HG03575 (cell line): ENCODE data around the gene KCNAB3.

ENCODE experiments used
- ATAC-seq: cut with Tn5 transposase; IDR thresholded peaks from one replicate; pipeline ENCODE4 v1.9.1; 2021; ENCODE audit not compliant: unreplicated experiment, insufficient number of reproducible peaks, low FRiP score; ENCODE audit errors: extremely low read depth

Gene KCNAB3

GRCh38 chr17:7883781-7884386 is 45.8 kb downstream of the KCNAB3 start:
- no peak for ATAC-seq

DNA sequence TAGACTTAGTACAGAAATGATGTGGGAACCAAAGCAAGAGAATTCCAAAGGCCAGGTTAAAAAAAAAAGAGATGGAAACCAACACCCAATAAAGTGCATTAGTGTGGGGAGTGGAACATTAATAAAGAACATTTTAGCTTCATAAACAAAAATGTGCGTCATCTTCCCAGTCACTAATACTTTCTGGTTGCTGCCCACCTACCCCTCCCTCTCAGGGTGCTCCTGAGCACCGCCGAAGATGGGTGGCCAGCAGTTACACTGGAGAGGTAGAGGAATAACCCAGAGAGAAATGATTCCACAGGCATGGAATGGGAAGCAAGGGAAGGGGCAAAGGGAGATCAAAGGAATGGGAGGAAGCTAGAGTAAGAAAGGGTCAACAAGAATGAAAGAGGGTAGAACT is 47.0 kb downstream of the KCNAB3 start:
- no peak for ATAC-seq

GRCh38 chr17:7882068-7882467 is 47.6 kb downstream of the KCNAB3 start:
- no peak for ATAC-seq

GRCh38 chr17:7881276-7882054 is 48.2 kb downstream of the KCNAB3 start:
- no peak for ATAC-seq

GRCh38 chr17:7880076-7880868 is 49.4 kb downstream of the KCNAB3 start:
- no peak for ATAC-seq

DNA sequence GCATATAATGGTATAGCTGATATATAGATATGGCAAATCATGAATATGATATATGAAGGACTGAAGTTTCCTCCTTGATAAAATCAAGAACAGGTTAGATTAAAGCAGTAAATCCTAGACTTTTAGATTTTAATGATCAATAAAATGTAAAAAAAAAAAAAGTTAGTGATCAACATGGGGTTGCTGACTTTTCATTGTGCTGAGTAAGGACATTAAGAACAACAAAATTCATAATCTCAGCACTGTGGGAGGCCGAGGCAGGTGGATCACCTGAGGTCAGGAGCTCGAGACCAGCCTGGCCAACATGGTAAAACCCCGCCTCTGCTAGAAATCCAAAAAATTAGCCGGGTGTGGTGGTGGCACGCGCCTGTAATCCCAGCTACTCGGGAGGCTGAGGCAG is 51.4 kb downstream of the KCNAB3 start:
- ATAC-seq: no peak

GRCh38 chr17:7875804-7876370 is 53.8 kb downstream of the KCNAB3 start:
- ATAC-seq: no peak

DNA sequence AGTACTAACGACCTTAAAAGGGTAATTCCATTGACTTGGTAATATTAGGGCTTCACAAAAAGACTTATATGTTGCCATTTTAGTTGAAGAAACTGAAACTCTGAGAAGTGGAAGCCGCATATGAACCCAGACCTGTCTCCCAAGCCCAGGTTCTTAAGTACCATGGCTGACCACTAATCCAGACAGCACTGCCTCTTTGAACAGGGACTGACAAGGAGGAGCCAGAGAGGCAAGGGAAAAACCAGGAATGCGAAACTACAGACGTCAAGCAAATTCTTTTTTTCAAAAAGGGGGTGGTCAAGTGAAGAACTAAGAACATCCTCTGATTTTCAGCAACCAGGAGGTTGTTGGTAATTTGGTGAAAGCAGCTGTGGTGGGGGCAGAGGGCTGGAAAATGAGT is 56.6 kb downstream of the KCNAB3 start:
- ATAC-seq: no peak
